ENCODE measurements around the gene CDK7.
A peak's percentile ranks its signal among the peaks of the same experiment; 100 is the strongest.

GRCh38 chr5:69217548-69218526 lies 16.8 kb upstream of the CDK7 start:
- TF ChIP-seq EP300 (IDR thresholded peaks at IDR 0.05): no peak
- TF ChIP-seq CTCF (IDR thresholded peaks at IDR 0.05): peak in 1 of 2 donors; percentile 40

Measured in suprapubic skin (tissue), 3 donors.